Measurements from ENCODE around the gene PRCP. TPM values are rescaled to one million over a fixed set of nuclear protein-coding genes. Genes with fewer than 3 reads are reported as not detected.

Gene PRCP
- total RNA-seq, 1 experiment from 2014 or later, result 56.7 TPM

DNA sequence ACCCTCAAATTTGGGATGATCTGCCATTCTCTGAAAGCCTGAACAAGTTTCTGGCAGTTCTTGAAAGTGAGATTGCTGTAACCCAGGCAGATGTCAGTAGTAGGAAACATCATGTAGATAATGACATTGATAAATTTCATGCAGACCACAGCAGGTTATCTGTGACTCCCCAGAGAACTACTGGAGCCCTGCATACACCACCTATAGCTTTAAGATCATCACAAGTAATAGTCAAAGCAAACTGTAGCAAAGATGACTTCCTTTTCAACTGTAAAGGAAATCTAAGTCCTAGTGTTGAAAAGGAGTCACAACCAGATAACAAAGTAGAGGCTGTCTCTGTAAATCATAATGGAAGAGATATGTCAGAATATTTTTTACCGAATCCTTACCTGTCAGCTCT lies 32.3 kb upstream of the PRCP start:
- H3K4me1 Mint-ChIP-seq, result no peaks in the 10 kb centered on the region
- Histone ChIP-seq H3K9ac (ENCODE audit: extremely low read depth, insufficient read length, low read length) (no peak overlapping the region), H3K14ac (ENCODE audit: insufficient read depth, low read length) (no peak overlapping the region), H3K18ac (ENCODE audit: insufficient read length, low read depth, low read length) (no peak overlapping the region), H3K56ac (ENCODE audit: insufficient read length, low read depth, low read length) (no peak overlapping the region), H2BK15ac (ENCODE audit: low read depth, low read length) (no peak overlapping the region), H4K8ac (replicated peaks; ENCODE audit: insufficient read length, low read depth, low read length) (no peak overlapping the region), H3K4ac (ENCODE audit: low read depth, low read length) (no peak overlapping the region), H4K91ac (ENCODE audit: insufficient read length, low read depth, low read length) (no peak overlapping the region), H3K9me3 (ENCODE audit: control insufficient read depth, low read depth, low read length) (no peaks in the 10 kb centered on the region), H3T11ph (ENCODE audit: low read length) (no peak overlapping the region), H2AK5ac (ENCODE audit: insufficient read length, low read length) (no peak overlapping the region), H3K23me2 (ENCODE audit: insufficient read length, low read depth, low read length, poor library complexity, severe bottlenecking) (no peaks in the 10 kb centered on the region), H4K20me1 (ENCODE audit: control insufficient read depth, insufficient read depth, insufficient read length) (no peaks in the 10 kb centered on the region), H2BK5ac (ENCODE audit: insufficient read length, low read length) (no peak overlapping the region), H3K27me3 (ENCODE audit: insufficient read depth, low read length) (no peaks in the 10 kb centered on the region), H3K4me2 (ENCODE audit: insufficient read depth, insufficient read length, low read length) (no peak overlapping the region), H3K27ac (ENCODE audit: insufficient read length, low read depth, low read length) (no peak overlapping the region), H2BK20ac (ENCODE audit: low read depth, low read length, poor library complexity, severe bottlenecking) (no peak overlapping the region), H2BK12ac (ENCODE audit: insufficient read length, low read depth, low read length) (no peak overlapping the region), H3K23ac (ENCODE audit: insufficient read length, low read depth, low read length) (no peak overlapping the region), H2AFZ (ENCODE audit: low read length) (no peak overlapping the region), H3K79me1 (ENCODE audit: insufficient read depth, low read depth, low read length, poor library complexity, severe bottlenecking) (no peaks in the 10 kb centered on the region), H3K4me1 (ENCODE audit: insufficient read depth, low read length) (no peaks in the 10 kb centered on the region), H2BK120ac (ENCODE audit: low read depth, low read length, poor library complexity, severe bottlenecking) (no peak overlapping the region), H4K5ac (ENCODE audit: insufficient read length, low read depth, low read length) (no peak overlapping the region), H3K79me2 (ENCODE audit: insufficient read depth, low read length) (no peaks in the 10 kb centered on the region)
- TF ChIP-seq, protein P1, sequence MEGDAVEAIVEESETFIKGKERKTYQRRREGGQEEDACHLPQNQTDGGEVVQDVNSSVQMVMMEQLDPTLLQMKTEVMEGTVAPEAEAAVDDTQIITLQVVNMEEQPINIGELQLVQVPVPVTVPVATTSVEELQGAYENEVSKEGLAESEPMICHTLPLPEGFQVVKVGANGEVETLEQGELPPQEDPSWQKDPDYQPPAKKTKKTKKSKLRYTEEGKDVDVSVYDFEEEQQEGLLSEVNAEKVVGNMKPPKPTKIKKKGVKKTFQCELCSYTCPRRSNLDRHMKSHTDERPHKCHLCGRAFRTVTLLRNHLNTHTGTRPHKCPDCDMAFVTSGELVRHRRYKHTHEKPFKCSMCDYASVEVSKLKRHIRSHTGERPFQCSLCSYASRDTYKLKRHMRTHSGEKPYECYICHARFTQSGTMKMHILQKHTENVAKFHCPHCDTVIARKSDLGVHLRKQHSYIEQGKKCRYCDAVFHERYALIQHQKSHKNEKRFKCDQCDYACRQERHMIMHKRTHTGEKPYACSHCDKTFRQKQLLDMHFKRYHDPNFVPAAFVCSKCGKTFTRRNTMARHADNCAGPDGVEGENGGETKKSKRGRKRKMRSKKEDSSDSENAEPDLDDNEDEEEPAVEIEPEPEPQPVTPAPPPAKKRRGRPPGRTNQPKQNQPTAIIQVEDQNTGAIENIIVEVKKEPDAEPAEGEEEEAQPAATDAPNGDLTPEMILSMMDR (conservative IDR thresholded peaks at IDR 0.05), result no peak
- no CpG with 5 or more reads among the region's 1 CpG for WGBS (ENCODE audit: extremely low coverage, insufficient read length, low lambda C conversion rate)
- no peak for DNase-seq
- peaks cover 8 to 39% (median 34%) of the 10 kb centered on the region in 3 experiments; a peak in 6 of 7 replicates for H3K36me3 Mint-ChIP-seq (ENCODE audit: insufficient read depth in 1 of 3, low read depth in 3 of 3)
- no peak overlapping the region for H3K27ac Mint-ChIP-seq
- no peak overlapping the region for H3K4me3 Mint-ChIP-seq
- no peaks in the 10 kb centered on the region for H3K9me3 Mint-ChIP-seq
- no peaks in the 10 kb centered on the region for H3K27me3 Mint-ChIP-seq (ENCODE audit: low read depth)
